AG20443 (cell line): ENCODE measurements around the gene PPIH.
"Not testable (repeated sequence)": the region's sequence is repeated elsewhere in the genome, so short reads cannot be mapped to it uniquely, and the experiment has no call there.

ENCODE experiments used
- DNase-seq: peaks from one replicate; pipeline ENCODE4 v3.0.0; 2012; ENCODE audit warnings: low spot score, mixed read lengths

The PPIH gene

GRCh38 chr1:42682739-42683531, 24.7 kb downstream of the PPIH start:
- DNase-seq: peak; percentile 91

DNA sequence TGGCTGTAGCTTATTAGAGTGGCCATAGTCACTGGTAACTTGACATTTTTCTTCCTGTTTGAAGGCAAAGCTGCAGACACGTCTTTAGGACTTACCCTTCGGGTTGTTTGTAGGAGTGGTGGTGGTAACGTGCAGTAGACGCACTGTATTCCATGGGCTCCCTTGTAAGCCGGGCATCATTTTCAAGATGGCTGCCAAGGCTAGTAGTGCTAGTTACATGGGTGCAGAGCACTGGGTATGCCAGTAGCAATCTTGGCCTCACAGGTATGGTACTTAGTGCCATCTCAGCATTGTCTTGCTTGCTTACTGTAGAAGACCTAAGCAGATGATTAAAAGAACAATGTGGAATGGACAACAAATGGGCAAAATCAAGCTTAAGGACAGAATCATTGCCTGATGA, 25.9 kb downstream of the PPIH start:
- no peak for DNase-seq

DNA sequence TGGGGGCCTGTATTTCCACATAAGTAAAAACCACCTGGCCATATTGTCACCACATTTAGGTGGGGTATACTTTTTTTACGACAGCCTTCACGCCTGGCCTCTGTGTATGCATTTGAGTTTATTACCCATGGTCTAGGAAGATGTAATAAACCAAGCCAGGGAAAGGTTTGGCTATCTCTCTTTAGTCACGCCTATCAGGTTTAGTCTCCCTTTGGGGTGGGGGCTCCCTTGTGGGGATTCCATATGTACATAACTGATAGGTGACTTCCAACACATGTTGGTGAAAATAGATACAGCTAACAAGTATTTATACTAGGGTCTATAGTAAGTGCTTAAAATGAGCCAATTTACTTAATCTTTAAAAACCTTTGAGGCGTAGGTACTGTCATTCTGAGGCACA, 28.2 kb downstream of the PPIH start:
- no peak for DNase-seq

- no peak for DNase-seq
Observed at GRCh38 chr1:42689912-42690311, 31.7 kb downstream of the PPIH start.

GRCh38 chr1:42690477-42691156, 32.4 kb downstream of the PPIH start:
- DNase-seq: no peak

DNA sequence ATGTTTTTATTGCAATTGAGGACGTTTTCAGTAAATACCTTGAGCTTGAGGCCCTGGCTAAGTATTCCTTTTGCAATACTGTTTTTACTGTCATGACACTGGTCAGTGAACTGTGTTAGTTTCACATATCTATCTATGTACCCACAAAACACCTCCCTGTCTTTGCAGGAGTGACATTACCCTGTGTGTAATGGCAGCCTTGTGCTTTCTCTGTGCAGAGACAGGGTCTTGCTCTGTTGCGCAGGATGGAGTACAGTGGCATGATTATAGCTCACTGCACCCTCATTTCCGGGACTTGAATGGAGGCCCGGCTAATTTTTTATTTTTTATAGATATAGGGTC, 32.9 kb downstream of the PPIH start:
- no peak for DNase-seq

- no peak for DNase-seq
Observed at GRCh38 chr1:42692461-42692860, 34.2 kb downstream of the PPIH start.

DNA sequence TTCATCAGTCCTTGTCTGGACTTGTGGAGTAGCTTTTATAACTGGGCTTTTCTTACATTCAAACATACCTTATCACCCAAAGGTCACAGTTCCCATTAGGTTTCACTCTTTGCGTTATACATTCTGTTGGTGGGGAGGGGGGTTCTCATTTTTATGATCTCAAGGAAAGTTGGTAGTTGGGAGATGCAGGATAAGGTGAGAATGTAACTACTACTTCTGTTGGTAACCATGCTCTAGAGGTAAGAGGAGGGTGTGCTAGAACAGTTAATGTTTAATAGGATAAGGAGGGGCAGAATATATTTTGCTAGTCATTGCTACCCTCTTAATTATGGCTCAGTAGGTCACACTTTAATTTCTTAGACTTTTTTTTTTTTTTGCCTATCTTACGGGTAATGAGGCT, 34.7 kb downstream of the PPIH start:
- DNase-seq: no peak

DNA sequence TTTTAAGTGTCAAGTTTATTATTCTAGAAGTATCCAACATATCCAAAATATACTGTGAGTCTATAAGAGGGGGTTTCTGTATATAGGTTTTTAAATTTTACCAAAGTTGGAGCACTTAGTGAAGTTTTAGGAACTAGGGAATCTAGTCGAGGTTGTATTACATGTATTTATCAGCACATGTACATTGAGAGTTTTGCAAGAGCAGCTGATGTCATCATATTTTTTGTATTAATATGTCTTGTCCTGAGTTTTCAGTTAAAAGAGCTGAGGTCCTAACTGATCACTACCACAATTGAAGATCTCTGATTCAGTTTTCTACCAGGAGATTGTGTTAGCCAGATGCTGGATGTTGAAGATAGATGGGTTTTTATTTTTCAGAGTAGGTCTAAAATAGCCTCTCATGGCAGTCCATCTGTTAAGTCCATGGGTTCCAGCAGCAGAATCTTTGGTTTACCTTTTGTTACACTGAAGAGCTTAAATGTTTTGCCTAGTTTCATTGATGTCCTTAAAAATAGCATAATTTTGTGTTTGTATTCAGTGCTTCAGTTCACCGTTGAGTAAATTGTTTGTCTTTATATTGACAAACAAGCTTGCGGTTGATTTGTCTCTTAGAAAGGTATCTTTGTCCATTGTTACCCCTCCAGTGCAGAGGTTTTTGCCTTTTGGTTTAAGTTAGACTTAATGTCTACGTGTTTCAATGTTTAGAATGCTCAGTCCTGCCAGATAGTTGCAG, 40.0 kb downstream of the PPIH start:
- DNase-seq: no peak

DNA sequence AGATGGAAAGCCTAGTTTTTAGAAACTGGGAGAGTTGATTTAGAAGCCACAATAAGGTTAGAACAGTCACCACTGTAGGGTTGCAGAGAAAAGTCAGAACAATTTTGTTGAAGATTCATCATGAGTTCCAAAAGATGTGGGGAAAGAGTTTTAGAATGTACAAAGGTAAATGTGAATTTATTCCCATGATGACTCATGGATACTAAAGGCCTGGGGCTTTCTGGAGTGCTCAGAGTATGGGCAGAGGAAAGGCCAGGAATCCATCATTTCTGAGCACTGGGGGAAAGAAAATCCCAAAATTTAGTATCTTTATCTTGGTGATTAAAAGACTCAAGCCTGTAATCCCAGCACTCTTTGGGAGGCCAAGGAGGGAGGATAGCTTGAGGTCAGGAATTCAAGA, 41.8 kb downstream of the PPIH start:
- DNase-seq: no peak

GRCh38 chr1:42703888-42704464, 45.8 kb downstream of the PPIH start:
- no peak for DNase-seq

DNA sequence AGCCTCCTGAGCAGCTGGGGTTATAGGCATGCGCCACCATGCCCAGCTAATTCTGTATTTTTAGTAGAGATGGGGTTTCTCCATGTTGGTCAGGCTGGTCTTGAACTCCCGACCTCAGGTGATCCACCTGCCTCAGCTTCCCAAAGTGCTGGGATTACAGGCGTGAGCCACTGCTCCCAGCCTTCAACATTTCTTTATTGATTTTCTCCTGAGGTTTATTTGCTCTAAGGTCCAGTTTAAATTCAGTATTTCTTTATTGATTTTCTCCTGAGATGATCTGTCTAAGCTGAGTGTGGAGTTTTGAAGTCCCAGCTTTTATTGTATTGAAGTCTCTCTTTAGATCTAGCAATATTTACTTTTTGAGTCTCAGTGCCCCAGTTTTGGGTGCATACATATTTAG, 54.6 kb downstream of the PPIH start:
- not testable (repeated sequence) for DNase-seq

- DNase-seq: no peak
Observed at GRCh38 chr1:42713293-42713692, 55.1 kb downstream of the PPIH start.

DNA sequence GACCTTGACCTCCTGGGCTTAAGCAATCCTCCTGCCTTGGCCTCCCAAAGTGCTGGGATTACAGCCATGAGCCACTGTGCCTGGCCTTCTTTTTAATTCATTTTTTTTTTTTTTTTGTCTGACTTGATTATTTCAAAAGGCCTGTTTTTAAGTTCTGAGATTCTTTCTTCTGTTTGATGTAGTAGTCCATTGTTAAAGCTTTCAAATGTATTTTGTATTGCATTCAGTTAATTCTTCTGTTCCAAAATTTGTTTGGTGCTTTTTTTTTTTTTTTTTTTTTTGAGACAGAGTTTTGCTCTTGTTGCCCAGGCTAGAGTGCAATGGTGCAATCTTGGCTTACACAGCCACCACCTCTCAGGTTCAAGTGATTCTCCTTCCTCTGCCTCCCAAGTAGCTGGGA, 56.2 kb downstream of the PPIH start:
- DNase-seq: not testable (repeated sequence)

- DNase-seq: no peak
Observed at GRCh38 chr1:42720868-42721267, 62.6 kb downstream of the PPIH start.

GRCh38 chr1:42721926-42722325, 63.7 kb downstream of the PPIH start:
- DNase-seq: no peak

GRCh38 chr1:42722403-42722802, 64.2 kb downstream of the PPIH start:
- DNase-seq: not testable (repeated sequence)

GRCh38 chr1:42723511-42723910, 65.3 kb downstream of the PPIH start:
- DNase-seq: no peak

GRCh38 chr1:42725820-42726219, 67.6 kb downstream of the PPIH start:
- DNase-seq: not testable (repeated sequence)
